Measurements from ENCODE around the gene ZNF280B. TPM values are rescaled to one million over a fixed set of nuclear protein-coding genes. Genes with fewer than 3 reads are reported as not detected.

The ZNF280B gene
- polyA plus RNA-seq, 3 donors = 0.04 TPM; not detected in 2

- intact Hi-C loops (cut with micrococcal nuclease) = loop anchor here in 1 of 2 donors (10.0 kb wide), 2 partner anchors 118 to 488 kb away; no protein-coding TSS in a partner anchor
- Histone ChIP-seq H3K27ac (ENCODE audit: low read depth in 1 of 2, low read length in 2 of 2) (no peak overlapping the region), H3K36me3 (replicated peaks in 1 of 2; ENCODE audit: control insufficient read depth in 1 of 2, insufficient read depth in 2 of 2, low read length in 2 of 2) (no peaks in the 10 kb centered on the region), H3K4me1 (ENCODE audit: control insufficient read depth in 1 of 2, insufficient read depth in 2 of 2, low read length in 2 of 2) (no peaks in the 10 kb centered on the region), H3K9ac (ENCODE audit: insufficient read depth, low read length, poor library complexity, severe bottlenecking) (no peak overlapping the region), H3K4me3 (replicated peaks in 1 of 3; ENCODE audit: low read depth in 2 of 3, low read length in 3 of 3) (no peak overlapping the region), H3K4me2 (replicated peaks; ENCODE audit: extremely low read depth, low read length, poor library complexity, severe bottlenecking) (no peak overlapping the region), H2AFZ (ENCODE audit: insufficient read depth, low read depth, low read length, poor library complexity, severe bottlenecking) (no peak overlapping the region), H4K20me1 (ENCODE audit: insufficient read depth, low read length) (no peaks in the 10 kb centered on the region), H3K79me2 (ENCODE audit: insufficient read depth, low read length) (no peaks in the 10 kb centered on the region), H3K9me3 (replicated peaks in 1 of 2; ENCODE audit: control insufficient read depth in 1 of 2, insufficient read depth in 1 of 2, low read length in 2 of 2) (peaks cover 10 to 15% of the 10 kb centered on the region in 2 donors), H3K27me3 (ENCODE audit: control insufficient read depth in 2 of 2, insufficient read depth in 2 of 2, low read length in 2 of 2) (peaks cover 3 to 9% of the 10 kb centered on the region in 2 donors)
- Mint-ChIP-seq H3K4me3 (no peak overlapping the region), H3K27ac (no peak overlapping the region), H3K36me3 (no peaks in the 10 kb centered on the region), H3K27me3 (ENCODE audit: low read depth in 3 of 3) (peaks cover 6 to 25% (median 7%) of the 10 kb centered on the region in 3 donors), H3K4me1 (peaks cover 2% of the 10 kb centered on the region), H3K9me3 (peaks cover 11 to 27% (median 21%) of the 10 kb centered on the region in 7 donors)
- TF ChIP-seq, protein P1, sequence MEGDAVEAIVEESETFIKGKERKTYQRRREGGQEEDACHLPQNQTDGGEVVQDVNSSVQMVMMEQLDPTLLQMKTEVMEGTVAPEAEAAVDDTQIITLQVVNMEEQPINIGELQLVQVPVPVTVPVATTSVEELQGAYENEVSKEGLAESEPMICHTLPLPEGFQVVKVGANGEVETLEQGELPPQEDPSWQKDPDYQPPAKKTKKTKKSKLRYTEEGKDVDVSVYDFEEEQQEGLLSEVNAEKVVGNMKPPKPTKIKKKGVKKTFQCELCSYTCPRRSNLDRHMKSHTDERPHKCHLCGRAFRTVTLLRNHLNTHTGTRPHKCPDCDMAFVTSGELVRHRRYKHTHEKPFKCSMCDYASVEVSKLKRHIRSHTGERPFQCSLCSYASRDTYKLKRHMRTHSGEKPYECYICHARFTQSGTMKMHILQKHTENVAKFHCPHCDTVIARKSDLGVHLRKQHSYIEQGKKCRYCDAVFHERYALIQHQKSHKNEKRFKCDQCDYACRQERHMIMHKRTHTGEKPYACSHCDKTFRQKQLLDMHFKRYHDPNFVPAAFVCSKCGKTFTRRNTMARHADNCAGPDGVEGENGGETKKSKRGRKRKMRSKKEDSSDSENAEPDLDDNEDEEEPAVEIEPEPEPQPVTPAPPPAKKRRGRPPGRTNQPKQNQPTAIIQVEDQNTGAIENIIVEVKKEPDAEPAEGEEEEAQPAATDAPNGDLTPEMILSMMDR (IDR thresholded peaks at IDR 0.05) = no peak
- no peak for DNase-seq
- WGBS (ENCODE audit: insufficient coverage) = no CpG with 5 or more reads among the region's 1 CpG
These were observed 41.4 kb downstream of the ZNF280B start for GRCh38 chr22:22467112-22467511.

DNA sequence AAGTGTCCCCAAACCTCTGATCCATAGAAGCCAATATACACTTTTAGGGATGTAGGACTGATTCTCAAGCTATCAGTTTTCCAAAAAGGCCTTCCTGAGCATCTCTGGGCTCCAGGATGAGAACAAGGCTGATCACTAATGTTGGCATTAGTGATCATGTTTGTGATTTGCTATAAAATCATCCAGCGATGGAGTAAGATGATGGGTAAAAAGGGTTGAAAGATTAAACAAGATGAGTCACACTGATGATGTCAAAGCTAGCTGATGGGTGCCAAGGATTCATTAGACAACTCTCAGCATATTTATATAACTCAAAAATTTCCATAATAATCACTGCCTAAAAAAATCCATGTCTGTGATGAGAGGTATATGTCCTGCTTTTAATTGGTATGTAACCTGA, 42.8 kb downstream of the ZNF280B start:
- Histone ChIP-seq H3K4me2 (replicated peaks; ENCODE audit: extremely low read depth, low read length, poor library complexity, severe bottlenecking) (no peak overlapping the region), H2AFZ (ENCODE audit: insufficient read depth, low read depth, low read length, poor library complexity, severe bottlenecking) (no peak overlapping the region), H4K20me1 (ENCODE audit: insufficient read depth, low read length) (no peaks in the 10 kb centered on the region), H3K9me3 (replicated peaks in 1 of 2; ENCODE audit: control insufficient read depth in 1 of 2, insufficient read depth in 1 of 2, low read length in 2 of 2) (peaks cover 10 to 15% of the 10 kb centered on the region in 2 donors), H3K4me1 (ENCODE audit: control insufficient read depth in 1 of 2, insufficient read depth in 2 of 2, low read length in 2 of 2) (no peaks in the 10 kb centered on the region), H3K4me3 (replicated peaks in 1 of 3; ENCODE audit: low read depth in 2 of 3, low read length in 3 of 3) (no peak overlapping the region), H3K27me3 (ENCODE audit: control insufficient read depth in 2 of 2, insufficient read depth in 2 of 2, low read length in 2 of 2) (peaks cover 3 to 9% of the 10 kb centered on the region in 2 donors), H3K79me2 (ENCODE audit: insufficient read depth, low read length) (no peaks in the 10 kb centered on the region), H3K9ac (ENCODE audit: insufficient read depth, low read length, poor library complexity, severe bottlenecking) (no peak overlapping the region), H3K36me3 (replicated peaks in 1 of 2; ENCODE audit: control insufficient read depth in 1 of 2, insufficient read depth in 2 of 2, low read length in 2 of 2) (no peaks in the 10 kb centered on the region), H3K27ac (ENCODE audit: low read depth in 1 of 2, low read length in 2 of 2) (no peak overlapping the region)
- Mint-ChIP-seq H3K27ac (no peak overlapping the region), H3K9me3 (peaks cover 11 to 27% (median 23%) of the 10 kb centered on the region in 7 donors), H3K27me3 (ENCODE audit: low read depth in 3 of 3) (peaks cover 4 to 34% (median 11%) of the 10 kb centered on the region in 3 donors), H3K36me3 (no peaks in the 10 kb centered on the region), H3K4me1 (peaks cover 2% of the 10 kb centered on the region), H3K4me3 (no peak overlapping the region)
- TF ChIP-seq, protein P1 (IDR thresholded peaks at IDR 0.05) = no peak
- WGBS (ENCODE audit: insufficient coverage) = no CpG with 5 or more reads among the region's 1 CpG
- no peak for DNase-seq
- intact Hi-C loops (cut with micrococcal nuclease) = loop anchor here in 1 of 2 donors (10.0 kb wide), 2 partner anchors 119 to 489 kb away; no protein-coding TSS in a partner anchor

Measured in CD14-positive monocyte (primary cell).